GM15510 (cell line): ENCODE data around the gene HOXB13.

ENCODE experiments used
- POLR2A ChIP-seq: IDR thresholded peaks from 3 replicates; pipeline ENCODE4 v1.6.1; 2011; ENCODE audit warnings: borderline replicate concordance; ENCODE audit not compliant: insufficient read length; ENCODE audit errors: extremely low read depth

Gene HOXB13

GRCh38 chr17:48728232-48729231 lies at the start of gene HOXB13:
Gene HOXB13 (minus strand): TSS chr17:48728750. CDS start chr17:48728593, 157 bp downstream.
- TF ChIP-seq POLR2A: no peak

- TF ChIP-seq POLR2A: no peak
Measured at GRCh38 chr17:48776602-48777001, 48.1 kb upstream of the HOXB13 start.

GRCh38 chr17:48773245-48773644 lies 44.7 kb upstream of the HOXB13 start:
- TF ChIP-seq POLR2A: no peak

GRCh38 chr17:48770954-48771353 lies 42.4 kb upstream of the HOXB13 start:
- TF ChIP-seq POLR2A: no peak

GRCh38 chr17:48769009-48769675 lies 40.6 kb upstream of the HOXB13 start:
- TF ChIP-seq POLR2A: no peak

- TF ChIP-seq POLR2A: no peak
Measured at GRCh38 chr17:48767263-48767774, 38.8 kb upstream of the HOXB13 start.

- TF ChIP-seq POLR2A: no peak
Measured at GRCh38 chr17:48761114-48761513, 32.6 kb upstream of the HOXB13 start.

GRCh38 chr17:48760411-48760810 lies 31.9 kb upstream of the HOXB13 start:
- TF ChIP-seq POLR2A: no peak

GRCh38 chr17:48759288-48759687 lies 30.7 kb upstream of the HOXB13 start:
- no peak for TF ChIP-seq POLR2A

- no peak for TF ChIP-seq POLR2A
Measured at GRCh38 chr17:48757524-48757961, 29.0 kb upstream of the HOXB13 start.

GRCh38 chr17:48756830-48757251 lies 28.3 kb upstream of the HOXB13 start:
- TF ChIP-seq POLR2A: no peak

GRCh38 chr17:48755356-48755755 lies 26.8 kb upstream of the HOXB13 start:
- no peak for TF ChIP-seq POLR2A

- no peak for TF ChIP-seq POLR2A
Measured at GRCh38 chr17:48754500-48755261, 26.1 kb upstream of the HOXB13 start.

- TF ChIP-seq POLR2A: no peak
Measured at GRCh38 chr17:48753794-48754499, 25.4 kb upstream of the HOXB13 start.

GRCh38 chr17:48752399-48753288 lies 24.1 kb upstream of the HOXB13 start:
- TF ChIP-seq POLR2A: no peak
